ENCODE data around the gene MEGF6. TPM values are rescaled to one million over a fixed set of nuclear protein-coding genes. Genes with fewer than 3 reads are reported as not detected.

The MEGF6 gene
- total RNA-seq, 1 experiment from 2014 or later = 14.3 TPM

DNA sequence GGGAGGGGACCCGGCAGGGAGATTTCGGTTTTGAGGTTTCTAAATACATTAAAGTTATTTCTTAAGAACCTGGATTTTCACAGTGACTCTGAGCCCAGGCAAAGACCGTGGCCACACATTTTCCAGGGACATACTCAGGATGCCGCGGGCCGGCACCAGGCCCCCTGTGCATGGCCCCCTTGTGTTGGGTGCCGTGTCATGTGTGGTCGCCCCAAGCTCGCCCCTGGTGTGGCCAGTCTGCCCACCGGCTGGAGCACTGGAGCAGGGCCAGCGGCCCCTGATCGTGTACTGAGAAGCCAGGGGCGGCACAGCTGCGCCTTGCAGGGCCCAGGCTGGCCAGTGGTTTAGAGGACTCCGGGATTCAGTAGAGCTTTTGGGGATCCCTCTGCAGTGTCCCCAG, 130.3 kb downstream of the MEGF6 start:
- POLR2A ChIA-PET = interaction anchor here (0.6 to 1.7 kb wide), 2 partner anchors 8 to 236 kb away, joined by 5 to 17 read pairs; no protein-coding TSS in a partner anchor
- no TSS peak for BruUV-seq (replicated peaks)
- CTCF ChIA-PET = interaction anchor here (1.1 to 9.9 kb wide), 4 partner anchors 8 to 29 kb away, joined by 5 to 198 read pairs (median 10); no protein-coding TSS in a partner anchor
- DNase-seq (ENCODE audit: unreplicated experiment) = no peak
- Mint-ChIP-seq H3K9me3 (ENCODE audit: unreplicated experiment) (no peaks in the 10 kb centered on the region), H3K4me3 (ENCODE audit: unreplicated experiment) (no peak overlapping the region), H3K27me3 (ENCODE audit: insufficient read depth, unreplicated experiment) (no peaks in the 10 kb centered on the region), H3K36me3 (ENCODE audit: insufficient read depth, unreplicated experiment) (peaks cover 19% of the 10 kb centered on the region), H3K27ac (ENCODE audit: low read depth, unreplicated experiment) (no peak overlapping the region), H3K4me1 (ENCODE audit: insufficient read depth, unreplicated experiment) (peaks cover 10% of the 10 kb centered on the region)
- intact Hi-C loops (cut with micrococcal nuclease) = no loop called here
- TF ChIP-seq, protein P1, sequence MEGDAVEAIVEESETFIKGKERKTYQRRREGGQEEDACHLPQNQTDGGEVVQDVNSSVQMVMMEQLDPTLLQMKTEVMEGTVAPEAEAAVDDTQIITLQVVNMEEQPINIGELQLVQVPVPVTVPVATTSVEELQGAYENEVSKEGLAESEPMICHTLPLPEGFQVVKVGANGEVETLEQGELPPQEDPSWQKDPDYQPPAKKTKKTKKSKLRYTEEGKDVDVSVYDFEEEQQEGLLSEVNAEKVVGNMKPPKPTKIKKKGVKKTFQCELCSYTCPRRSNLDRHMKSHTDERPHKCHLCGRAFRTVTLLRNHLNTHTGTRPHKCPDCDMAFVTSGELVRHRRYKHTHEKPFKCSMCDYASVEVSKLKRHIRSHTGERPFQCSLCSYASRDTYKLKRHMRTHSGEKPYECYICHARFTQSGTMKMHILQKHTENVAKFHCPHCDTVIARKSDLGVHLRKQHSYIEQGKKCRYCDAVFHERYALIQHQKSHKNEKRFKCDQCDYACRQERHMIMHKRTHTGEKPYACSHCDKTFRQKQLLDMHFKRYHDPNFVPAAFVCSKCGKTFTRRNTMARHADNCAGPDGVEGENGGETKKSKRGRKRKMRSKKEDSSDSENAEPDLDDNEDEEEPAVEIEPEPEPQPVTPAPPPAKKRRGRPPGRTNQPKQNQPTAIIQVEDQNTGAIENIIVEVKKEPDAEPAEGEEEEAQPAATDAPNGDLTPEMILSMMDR (IDR thresholded peaks at IDR 0.05; ENCODE audit: unreplicated experiment) = no peak

DNA sequence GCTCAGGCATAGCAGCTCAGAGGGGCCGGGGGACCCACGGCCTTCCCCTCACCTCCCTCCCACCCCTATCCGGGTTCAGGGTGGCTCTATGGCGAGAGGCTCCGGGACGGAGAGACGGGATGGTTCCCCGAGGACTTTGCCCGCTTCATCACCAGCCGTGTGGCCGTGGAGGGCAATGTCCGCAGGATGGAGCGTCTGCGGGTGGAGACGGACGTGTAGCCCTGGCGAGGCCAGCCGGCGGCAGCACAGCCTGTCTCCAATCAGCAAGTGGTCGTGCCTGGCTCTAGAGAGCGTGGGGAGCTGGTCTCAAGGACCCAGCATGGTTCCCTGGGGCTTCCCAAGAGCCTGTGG, 131.0 kb downstream of the MEGF6 start:
- no peak for DNase-seq (ENCODE audit: unreplicated experiment)
- Mint-ChIP-seq H3K36me3 (ENCODE audit: insufficient read depth, unreplicated experiment) (peaks cover 19% of the 10 kb centered on the region), H3K27me3 (ENCODE audit: insufficient read depth, unreplicated experiment) (no peaks in the 10 kb centered on the region), H3K4me3 (ENCODE audit: unreplicated experiment) (no peak overlapping the region), H3K9me3 (ENCODE audit: unreplicated experiment) (no peaks in the 10 kb centered on the region), H3K27ac (ENCODE audit: low read depth, unreplicated experiment) (no peak overlapping the region), H3K4me1 (ENCODE audit: insufficient read depth, unreplicated experiment) (peaks cover 10% of the 10 kb centered on the region)
- no TSS peak for BruUV-seq (replicated peaks)
- intact Hi-C loops (cut with micrococcal nuclease) = no loop called here
- ChIA-PET CTCF (interaction anchor here (1.1 to 9.9 kb wide), 3 partner anchors 8 to 28 kb away, joined by 5 to 198 read pairs (median 5); no protein-coding TSS in a partner anchor), POLR2A (no interaction called here)
- TF ChIP-seq, protein P1 (IDR thresholded peaks at IDR 0.05; ENCODE audit: unreplicated experiment) = no peak

DNA sequence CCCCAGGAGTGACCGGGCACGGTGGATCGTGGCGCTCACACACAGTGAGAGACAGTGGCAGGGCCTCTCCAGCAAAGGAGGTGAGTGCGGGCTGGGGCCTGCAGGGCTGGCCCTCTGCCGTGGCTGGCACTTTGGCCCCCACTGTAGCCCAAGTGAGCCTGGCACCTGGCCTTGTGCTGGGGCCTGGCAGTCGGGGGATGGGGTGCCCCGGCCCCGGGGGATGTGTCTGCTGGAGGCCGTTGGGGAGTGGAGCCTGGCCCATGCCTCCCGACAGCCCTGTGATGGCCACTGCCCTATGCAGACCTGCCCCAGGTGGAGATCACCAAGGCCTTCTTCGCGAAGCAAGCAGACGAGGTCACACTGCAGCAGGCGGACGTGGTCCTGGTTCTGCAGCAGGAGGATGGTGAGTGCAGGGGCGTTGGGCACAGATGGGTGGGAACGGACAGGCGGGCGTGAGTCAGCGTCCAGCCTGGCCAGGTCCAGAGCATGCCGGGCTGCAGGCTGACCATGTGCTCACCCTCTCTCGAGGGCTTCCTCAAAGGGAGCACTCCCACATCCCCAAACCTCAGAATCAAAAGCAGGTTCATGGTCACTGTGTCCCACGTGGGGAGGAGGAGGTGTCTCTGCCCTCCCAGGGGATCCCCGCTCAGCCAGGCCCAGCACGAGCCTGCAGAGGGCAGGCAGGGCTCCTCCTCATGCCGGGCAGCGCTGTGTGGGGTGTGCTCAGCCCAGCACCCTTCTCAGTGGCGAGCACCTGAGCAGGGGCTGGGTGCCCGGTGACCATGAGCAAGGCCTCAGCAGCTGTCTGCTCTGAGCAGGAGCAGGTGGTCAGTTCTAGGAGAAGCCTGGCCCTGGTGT, 131.6 kb downstream of the MEGF6 start:
- H3K27me3 Mint-ChIP-seq (ENCODE audit: insufficient read depth, unreplicated experiment) = no peaks in the 10 kb centered on the region
- no peak overlapping the region for H3K4me3 Mint-ChIP-seq (ENCODE audit: unreplicated experiment)
- intact Hi-C loops (cut with micrococcal nuclease) = no loop called here
- peaks cover 19% of the 10 kb centered on the region for H3K36me3 Mint-ChIP-seq (ENCODE audit: insufficient read depth, unreplicated experiment)
- no TSS peak for BruUV-seq (replicated peaks)
- peaks cover 10% of the 10 kb centered on the region for H3K4me1 Mint-ChIP-seq (ENCODE audit: insufficient read depth, unreplicated experiment)
- H3K9me3 Mint-ChIP-seq (ENCODE audit: unreplicated experiment) = no peaks in the 10 kb centered on the region
- TF ChIP-seq, protein P1 (IDR thresholded peaks at IDR 0.05; ENCODE audit: unreplicated experiment) = no peak
- H3K27ac Mint-ChIP-seq (ENCODE audit: low read depth, unreplicated experiment) = no peak overlapping the region
- ChIA-PET CTCF (interaction anchor here (1.1 to 9.9 kb wide), 2 partner anchors 8 to 28 kb away, joined by 5 to 198 read pairs; no protein-coding TSS in a partner anchor), POLR2A (no interaction called here)
- DNase-seq (ENCODE audit: unreplicated experiment) = no peak

DNA sequence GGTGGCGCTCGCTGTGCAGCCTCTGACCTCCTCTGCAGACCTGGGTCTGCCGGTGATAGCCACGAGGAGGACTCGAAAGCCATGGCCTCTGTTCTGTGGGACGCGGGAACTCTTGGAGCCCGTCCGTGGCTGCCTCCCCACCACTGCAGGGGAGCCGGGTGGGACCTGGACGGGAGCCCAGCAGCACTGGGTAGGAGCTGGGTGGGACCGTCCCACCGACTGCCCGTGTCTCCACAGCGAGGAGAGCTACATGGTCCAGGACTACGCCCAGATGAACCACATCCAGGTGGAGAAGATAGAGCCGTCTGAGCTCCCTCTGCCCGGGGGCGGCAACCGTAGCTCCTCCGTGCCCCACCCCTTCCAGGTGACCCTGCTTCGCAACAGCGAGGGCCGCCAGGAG, 133.1 kb downstream of the MEGF6 start:
- peaks cover 8% of the 10 kb centered on the region for H3K4me1 Mint-ChIP-seq (ENCODE audit: insufficient read depth, unreplicated experiment)
- TF ChIP-seq, protein P1 (IDR thresholded peaks at IDR 0.05; ENCODE audit: unreplicated experiment) = no peak
- no peak overlapping the region for H3K27ac Mint-ChIP-seq (ENCODE audit: low read depth, unreplicated experiment)
- H3K27me3 Mint-ChIP-seq (ENCODE audit: insufficient read depth, unreplicated experiment) = no peaks in the 10 kb centered on the region
- DNase-seq (ENCODE audit: unreplicated experiment) = no peak
- CTCF ChIA-PET = interaction anchor here (0.6 to 1.2 kb wide), 2 partner anchors 25 to 145 kb away, joined by 4 to 6 read pairs; no protein-coding TSS in a partner anchor
- no TSS peak for BruUV-seq (replicated peaks)
- intact Hi-C loops (cut with micrococcal nuclease) = no loop called here
- no peaks in the 10 kb centered on the region for H3K9me3 Mint-ChIP-seq (ENCODE audit: unreplicated experiment)
- peaks cover 12% of the 10 kb centered on the region for H3K36me3 Mint-ChIP-seq (ENCODE audit: insufficient read depth, unreplicated experiment)
- POLR2A ChIA-PET = no interaction called here
- H3K4me3 Mint-ChIP-seq (ENCODE audit: unreplicated experiment) = no peak overlapping the region

All from MCF 10A (cell line).